Osteoblast (primary cell): Measurements from ENCODE around the gene RANBP3. TPM values are rescaled to one million over a fixed set of nuclear protein-coding genes. Genes with fewer than 3 reads are reported as not detected.
"Not testable (repeated sequence)": the region's sequence is repeated elsewhere in the genome, so short reads cannot be mapped to it uniquely, and the experiment has no call there.

Source experiments
- DNase-seq: peaks from one replicate; pipeline ENCODE4 v3.0.0; 2011; ENCODE audit warnings: low spot score, mixed read lengths; ENCODE audit not compliant: insufficient read length; ENCODE audit errors: missing footprints
- H2AFZ ChIP-seq: 2 replicates; pipeline ENCODE4 v1.6.0; 2011; ENCODE audit warnings: mild to moderate bottlenecking, low read length
- H3K27ac ChIP-seq: 2 replicates; pipeline ENCODE4 v1.5.1; 2011; ENCODE audit warnings: mild to moderate bottlenecking, low read depth, low read length, moderate library complexity
- H3K27me3 ChIP-seq: 2 replicates; pipeline ENCODE4 v1.6.0; 2012; ENCODE audit warnings: mild to moderate bottlenecking, control low read depth, inconsistent platforms, low read length, moderate library complexity; ENCODE audit not compliant: insufficient read depth
- H3K36me3 ChIP-seq: 2 replicates; pipeline ENCODE4 v1.5.1; 2011; ENCODE audit warnings: mild to moderate bottlenecking, low read length, control low read depth, moderate library complexity; ENCODE audit not compliant: insufficient read depth
- H3K4me1 ChIP-seq: 2 replicates; pipeline ENCODE4 v1.5.1; 2011; ENCODE audit warnings: mild to moderate bottlenecking, low read length, control low read depth, moderate library complexity; ENCODE audit not compliant: insufficient read depth
- H3K4me2 ChIP-seq: 2 replicates; pipeline ENCODE4 v1.6.0; 2011; ENCODE audit warnings: mild to moderate bottlenecking, low read length; ENCODE audit not compliant: insufficient read depth
- H3K4me3 ChIP-seq: fragments of 200-600 bp; sonication (generic); 3 replicates; pipeline ENCODE4 v1.5.1; 2012; ENCODE audit warnings: mild to moderate bottlenecking, low read length, inconsistent platforms; ENCODE audit not compliant: insufficient read depth
- H3K79me2 ChIP-seq: 2 replicates; pipeline ENCODE4 v1.6.0; 2012; ENCODE audit warnings: mild to moderate bottlenecking, low read length, control low read depth, inconsistent platforms; ENCODE audit not compliant: insufficient read depth
- H3K9me3 ChIP-seq: 2 replicates; pipeline ENCODE4 v1.5.1; 2011; ENCODE audit warnings: low read depth, low read length, control low read depth
- H4K20me1 ChIP-seq: 2 replicates; pipeline ENCODE4 v1.6.0; 2012; ENCODE audit warnings: mild to moderate bottlenecking, low read length, control low read depth; ENCODE audit not compliant: insufficient read depth
- total RNA-seq: library from RNA; depleted of rRNA; stranded (reverse); fragments of >200 nt; gene quantifications from 2 replicates; pipeline ENCODE4 v1.2.3, GENCODE V29; 2012
- TF ChIP-seq, protein P1 (sequence below): IDR thresholded peaks from 2 replicates; pipeline ENCODE4 v1.5.1; 2011; ENCODE audit warnings: mild to moderate bottlenecking, low read depth, low read length, moderate library complexity; ENCODE audit errors: extremely low read depth

RANBP3 gene, protein sequence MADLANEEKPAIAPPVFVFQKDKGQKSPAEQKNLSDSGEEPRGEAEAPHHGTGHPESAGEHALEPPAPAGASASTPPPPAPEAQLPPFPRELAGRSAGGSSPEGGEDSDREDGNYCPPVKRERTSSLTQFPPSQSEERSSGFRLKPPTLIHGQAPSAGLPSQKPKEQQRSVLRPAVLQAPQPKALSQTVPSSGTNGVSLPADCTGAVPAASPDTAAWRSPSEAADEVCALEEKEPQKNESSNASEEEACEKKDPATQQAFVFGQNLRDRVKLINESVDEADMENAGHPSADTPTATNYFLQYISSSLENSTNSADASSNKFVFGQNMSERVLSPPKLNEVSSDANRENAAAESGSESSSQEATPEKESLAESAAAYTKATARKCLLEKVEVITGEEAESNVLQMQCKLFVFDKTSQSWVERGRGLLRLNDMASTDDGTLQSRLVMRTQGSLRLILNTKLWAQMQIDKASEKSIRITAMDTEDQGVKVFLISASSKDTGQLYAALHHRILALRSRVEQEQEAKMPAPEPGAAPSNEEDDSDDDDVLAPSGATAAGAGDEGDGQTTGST
- 40.5 and 42.1 TPM in 2 replicates for total RNA-seq

DNA sequence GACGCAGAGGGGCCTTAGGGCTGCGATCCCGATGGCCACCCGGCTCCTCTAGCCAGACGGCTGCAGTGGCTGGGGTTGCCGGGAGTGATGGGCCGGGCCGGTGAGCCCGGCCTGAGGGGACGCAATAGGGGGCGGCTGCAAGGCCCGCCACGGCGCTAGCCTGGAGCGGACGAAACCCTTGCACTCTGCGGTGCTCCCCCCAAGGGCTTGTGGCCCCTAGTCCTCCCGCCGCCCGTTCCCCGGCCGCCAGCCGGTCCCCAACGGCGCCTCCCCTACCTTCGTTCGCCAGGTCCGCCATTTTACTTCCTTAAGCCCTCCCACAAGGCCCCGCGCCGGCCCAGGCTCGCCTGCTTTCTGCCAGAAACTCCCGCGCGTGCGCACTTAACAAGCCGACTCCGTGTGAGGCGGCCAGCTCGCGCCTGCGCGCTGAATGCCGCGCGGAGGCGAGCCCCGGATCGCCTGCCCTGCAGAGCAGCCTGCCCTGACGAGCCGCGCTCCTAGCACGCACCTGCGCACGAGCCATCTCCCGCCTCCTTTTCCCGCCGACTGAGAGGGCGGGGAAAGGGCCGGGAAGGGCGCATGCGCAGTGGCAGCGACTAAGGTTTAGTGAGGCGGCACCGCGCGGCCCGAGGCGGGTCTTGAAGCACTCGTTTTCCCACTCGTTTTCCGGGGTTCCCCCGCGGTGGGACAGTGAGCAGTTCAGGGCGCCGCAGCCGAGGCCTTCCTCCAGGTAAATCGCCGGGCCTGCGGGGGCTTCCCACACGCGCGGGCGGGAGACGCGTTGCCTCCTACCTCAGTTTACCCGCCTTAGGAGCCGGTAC is at the start of gene RANBP3:
Gene RANBP3 (minus strand): TSS at position 356 of the 821 bp plus-strand sequence. CDS start 58 bp downstream, at position 298.
- H3K4me1 ChIP-seq: peaks cover 35% of the 10 kb centered on the region
- peak within 1 kb of the TSS; percentile 78 for H3K27ac ChIP-seq
- peak within 1 kb of the TSS; percentile 92 for H3K4me2 ChIP-seq
- no peaks in the 10 kb centered on the region for H3K9me3 ChIP-seq
- peaks cover 63% of the 10 kb centered on the region for H3K79me2 ChIP-seq
- TF ChIP-seq, protein P1, sequence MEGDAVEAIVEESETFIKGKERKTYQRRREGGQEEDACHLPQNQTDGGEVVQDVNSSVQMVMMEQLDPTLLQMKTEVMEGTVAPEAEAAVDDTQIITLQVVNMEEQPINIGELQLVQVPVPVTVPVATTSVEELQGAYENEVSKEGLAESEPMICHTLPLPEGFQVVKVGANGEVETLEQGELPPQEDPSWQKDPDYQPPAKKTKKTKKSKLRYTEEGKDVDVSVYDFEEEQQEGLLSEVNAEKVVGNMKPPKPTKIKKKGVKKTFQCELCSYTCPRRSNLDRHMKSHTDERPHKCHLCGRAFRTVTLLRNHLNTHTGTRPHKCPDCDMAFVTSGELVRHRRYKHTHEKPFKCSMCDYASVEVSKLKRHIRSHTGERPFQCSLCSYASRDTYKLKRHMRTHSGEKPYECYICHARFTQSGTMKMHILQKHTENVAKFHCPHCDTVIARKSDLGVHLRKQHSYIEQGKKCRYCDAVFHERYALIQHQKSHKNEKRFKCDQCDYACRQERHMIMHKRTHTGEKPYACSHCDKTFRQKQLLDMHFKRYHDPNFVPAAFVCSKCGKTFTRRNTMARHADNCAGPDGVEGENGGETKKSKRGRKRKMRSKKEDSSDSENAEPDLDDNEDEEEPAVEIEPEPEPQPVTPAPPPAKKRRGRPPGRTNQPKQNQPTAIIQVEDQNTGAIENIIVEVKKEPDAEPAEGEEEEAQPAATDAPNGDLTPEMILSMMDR: no peak
- peak within 1 kb of the TSS; percentile 89 for H3K4me3 ChIP-seq
- peaks cover 7% of the 10 kb centered on the region for H3K36me3 ChIP-seq
- H4K20me1 ChIP-seq: peaks cover 36% of the 10 kb centered on the region
- DNase-seq: peak; percentile 99
- peak within 1 kb of the TSS; percentile 89 for H2AFZ ChIP-seq
- no peaks in the 10 kb centered on the region for H3K27me3 ChIP-seq

DNA sequence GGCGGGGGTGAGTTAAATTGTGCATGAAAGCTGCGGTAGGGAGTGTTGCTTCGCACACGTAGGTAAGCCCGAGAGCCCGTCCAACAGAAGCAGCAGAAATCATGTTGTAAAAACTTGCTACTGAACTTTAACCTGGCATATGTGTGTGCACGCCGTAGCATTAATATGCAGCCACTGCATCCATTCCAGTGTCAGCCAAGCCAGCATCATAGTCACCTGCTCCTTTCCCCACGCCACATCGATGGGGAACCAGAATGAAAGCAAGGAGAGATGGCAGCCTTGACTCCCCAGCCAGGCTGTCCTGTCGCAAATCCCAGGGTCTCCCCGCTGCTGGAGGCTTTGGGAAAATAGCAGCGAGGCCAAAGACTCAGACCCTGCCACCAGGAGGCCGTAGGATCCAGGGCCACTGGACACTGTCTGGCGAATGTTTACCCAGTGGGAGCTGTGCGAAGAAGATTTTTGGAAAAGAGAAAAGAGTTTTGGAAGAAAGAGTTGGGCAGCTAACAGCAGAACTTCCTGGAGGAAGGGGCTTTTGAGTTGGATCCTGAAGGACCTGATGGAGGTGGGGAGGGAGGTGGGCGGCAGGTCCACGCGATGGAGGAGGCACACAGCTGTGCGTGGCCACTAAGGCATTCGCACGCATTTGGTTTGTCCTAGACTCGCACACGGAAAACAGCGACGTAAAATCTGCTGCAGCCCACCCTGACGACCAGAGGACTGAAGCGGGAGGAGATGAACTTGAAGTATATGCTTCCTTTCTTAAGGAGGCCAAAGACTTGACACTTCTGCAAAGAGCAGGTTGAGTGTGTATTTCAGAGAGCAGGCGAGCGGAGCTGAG is 48.7 kb upstream of the RANBP3 start:
- H3K9me3 ChIP-seq: no peaks in the 10 kb centered on the region
- no peak overlapping the region for H3K27ac ChIP-seq
- H3K36me3 ChIP-seq: no peaks in the 10 kb centered on the region
- DNase-seq: no peak
- H4K20me1 ChIP-seq: no peaks in the 10 kb centered on the region
- TF ChIP-seq, protein P1: no peak
- no peak overlapping the region for H3K4me3 ChIP-seq
- no peaks in the 10 kb centered on the region for H3K27me3 ChIP-seq
- no peaks in the 10 kb centered on the region for H3K79me2 ChIP-seq
- peaks cover 25% of the 10 kb centered on the region for H3K4me1 ChIP-seq
- H2AFZ ChIP-seq: no peak overlapping the region
- no peak overlapping the region for H3K4me2 ChIP-seq

DNA sequence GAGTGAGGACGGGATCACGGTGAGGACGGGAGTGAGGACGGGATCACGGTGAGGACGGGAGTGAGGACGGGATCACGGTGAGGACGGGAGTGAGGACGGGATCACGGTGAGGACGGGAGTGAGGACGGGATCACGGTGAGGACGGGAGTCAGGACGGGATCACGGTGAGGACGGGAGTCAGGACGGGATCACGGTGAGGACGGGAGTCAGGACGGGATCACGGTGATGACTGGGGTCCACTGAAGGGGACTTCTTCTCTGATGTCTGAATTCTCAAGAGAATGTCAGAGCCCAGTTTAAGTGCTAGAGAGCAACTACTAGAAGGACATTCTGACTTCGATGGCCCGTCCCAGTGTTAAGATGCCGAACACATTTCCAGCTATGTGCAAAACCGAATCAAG is 46.8 kb upstream of the RANBP3 start:
- not testable (repeated sequence) for H4K20me1 ChIP-seq, H3K27ac ChIP-seq, H3K4me3 ChIP-seq, H3K4me2 ChIP-seq, H2AFZ ChIP-seq, H3K27me3 ChIP-seq, H3K9me3 ChIP-seq, DNase-seq, H3K36me3 ChIP-seq, H3K79me2 ChIP-seq
- peaks cover 18% of the 10 kb centered on the region for H3K4me1 ChIP-seq

DNA sequence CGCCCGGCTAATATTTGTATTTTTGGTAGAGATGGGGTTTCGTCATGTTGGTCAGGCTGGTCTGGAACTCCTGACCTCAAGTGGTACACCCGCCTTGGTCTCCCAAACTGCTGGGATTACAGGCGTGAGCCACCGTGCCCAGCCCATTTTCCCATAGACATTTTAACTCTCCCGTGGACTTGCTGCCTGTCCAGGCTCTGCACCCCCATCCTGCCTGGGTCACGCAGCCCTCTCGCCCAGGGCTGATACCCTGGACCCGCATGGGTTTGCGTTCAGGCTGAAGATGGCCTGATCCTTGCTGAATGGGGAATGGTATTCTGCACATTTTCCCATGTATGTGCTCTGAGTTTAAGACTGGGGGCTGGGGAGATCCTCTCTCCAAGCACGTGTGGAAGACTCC is 46.0 kb upstream of the RANBP3 start:
- no peaks in the 10 kb centered on the region for H3K9me3 ChIP-seq
- TF ChIP-seq, protein P1: no peak
- no peaks in the 10 kb centered on the region for H3K79me2 ChIP-seq
- no peak overlapping the region for H3K4me3 ChIP-seq
- peak overlapping the region; percentile 78 for H3K4me2 ChIP-seq
- H3K27ac ChIP-seq: no peak overlapping the region
- H3K36me3 ChIP-seq: no peaks in the 10 kb centered on the region
- H2AFZ ChIP-seq: no peak overlapping the region
- no peak for DNase-seq
- no peaks in the 10 kb centered on the region for H4K20me1 ChIP-seq
- no peaks in the 10 kb centered on the region for H3K27me3 ChIP-seq
- peaks cover 16% of the 10 kb centered on the region for H3K4me1 ChIP-seq
